ENCODE measurements around the gene IGF2. TPM values are rescaled to one million over a fixed set of nuclear protein-coding genes. Genes with fewer than 3 reads are reported as not detected.
A peak's percentile ranks its signal among the peaks of the same experiment; 100 is the strongest.

IGF2 gene
- total RNA-seq, 1 experiment from 2014 or later, result 1.5 TPM

DNA sequence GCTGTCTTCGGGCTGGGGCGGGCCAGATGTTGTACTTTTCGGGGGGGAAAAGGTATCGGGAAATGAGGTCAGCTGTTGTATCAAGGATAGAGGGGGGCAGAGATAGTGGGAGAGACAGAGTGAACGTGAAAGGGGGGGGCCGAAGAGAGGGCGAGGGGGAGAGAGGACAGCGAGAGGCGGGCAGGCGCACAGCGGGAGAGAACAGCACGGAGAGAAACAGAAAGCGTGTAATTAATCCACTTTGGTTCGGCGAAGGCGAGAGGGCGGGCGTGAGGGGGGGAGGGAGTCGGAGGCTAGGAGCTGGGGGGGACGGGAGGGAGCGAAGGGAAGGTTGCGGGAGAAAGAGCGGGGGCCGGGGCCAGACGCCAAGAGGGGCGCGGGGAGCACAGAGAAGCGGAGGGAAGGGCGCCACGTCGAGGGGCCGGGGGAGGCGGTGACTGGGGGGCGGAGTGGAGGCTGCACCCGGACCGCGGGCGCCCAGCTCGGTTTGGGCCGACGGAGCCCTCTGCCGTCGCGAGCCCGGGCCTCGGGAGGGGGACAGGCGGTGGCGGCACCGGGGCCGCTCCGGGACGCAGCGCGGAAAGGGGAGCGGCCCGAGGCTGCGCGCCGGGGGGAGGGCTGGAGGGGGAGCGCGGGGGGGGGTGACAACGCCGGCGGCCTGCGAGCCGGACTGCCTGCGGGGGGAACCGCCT lies 612 bp downstream of the IGF2 start:
- peaks cover 85% of the 10 kb centered on the region for H3K27me3 Mint-ChIP-seq (ENCODE audit: low read depth)
- no peak overlapping the region for H3K27ac Mint-ChIP-seq
- POLR2A ChIA-PET, result no interaction called here
- DNase-seq (ENCODE audit: low spot score), result peak; percentile 42
- no peak for ATAC-seq
- no peaks in the 10 kb centered on the region for H3K9me3 Mint-ChIP-seq
- peaks cover 5% of the 10 kb centered on the region for H3K36me3 Mint-ChIP-seq
- H3K4me3 Mint-ChIP-seq, result peak overlapping the region; percentile 59
- peaks cover 13% of the 10 kb centered on the region for H3K4me1 Mint-ChIP-seq
- TF ChIP-seq ZNF671 (CRISPR knock-in tag; IDR thresholded peaks at IDR 0.05), result no peak
- CTCF ChIA-PET, result interaction anchor here (0.6 to 9.5 kb wide), 5 partner anchors 13 to 191 kb away, joined by 3 to 101 read pairs (median 4); no protein-coding TSS in a partner anchor

DNA sequence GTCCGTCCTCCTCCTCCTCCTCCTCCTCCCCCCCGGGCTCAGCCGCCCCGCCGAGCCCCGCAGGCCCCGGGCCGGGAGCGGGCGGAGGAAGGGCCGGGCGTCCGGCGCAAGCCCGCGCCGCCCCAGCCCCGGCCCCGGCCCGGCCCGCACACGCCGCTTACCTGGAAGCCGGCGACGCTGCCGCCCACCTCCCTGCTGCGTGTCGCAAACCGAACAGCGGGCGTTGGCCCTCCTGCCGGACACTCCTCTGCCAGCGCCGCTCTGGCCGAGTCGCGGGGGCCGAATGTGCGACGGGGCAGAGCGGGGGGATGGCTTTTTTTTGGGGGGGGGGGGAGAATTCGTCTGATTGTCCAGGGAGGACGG lies 1.1 kb downstream of the IGF2 start:
- Mint-ChIP-seq H3K27me3 (ENCODE audit: low read depth) (peaks cover 85% of the 10 kb centered on the region), H3K4me1 (peaks cover 11% of the 10 kb centered on the region), H3K27ac (no peak overlapping the region), H3K36me3 (peaks cover 5% of the 10 kb centered on the region), H3K9me3 (no peaks in the 10 kb centered on the region), H3K4me3 (peak overlapping the region; percentile 59)
- ChIA-PET POLR2A (no interaction called here), CTCF (interaction anchor here (0.6 to 9.5 kb wide), 6 partner anchors 13 to 262 kb away, joined by 3 to 101 read pairs (median 4); no protein-coding TSS in a partner anchor)
- 0 out of 2 replicates have a peak, but pooled peaks have one; percentile 3 for ATAC-seq
- no peak for TF ChIP-seq FOXK1 (CRISPR knock-in tag; IDR thresholded peaks at IDR 0.05)
- no peak for TF ChIP-seq NR2C2 (CRISPR knock-in tag; IDR thresholded peaks at IDR 0.05)
- no peak for TF ChIP-seq NFATC4 (CRISPR knock-in tag; IDR thresholded peaks at IDR 0.05)
- TF ChIP-seq, protein P1, sequence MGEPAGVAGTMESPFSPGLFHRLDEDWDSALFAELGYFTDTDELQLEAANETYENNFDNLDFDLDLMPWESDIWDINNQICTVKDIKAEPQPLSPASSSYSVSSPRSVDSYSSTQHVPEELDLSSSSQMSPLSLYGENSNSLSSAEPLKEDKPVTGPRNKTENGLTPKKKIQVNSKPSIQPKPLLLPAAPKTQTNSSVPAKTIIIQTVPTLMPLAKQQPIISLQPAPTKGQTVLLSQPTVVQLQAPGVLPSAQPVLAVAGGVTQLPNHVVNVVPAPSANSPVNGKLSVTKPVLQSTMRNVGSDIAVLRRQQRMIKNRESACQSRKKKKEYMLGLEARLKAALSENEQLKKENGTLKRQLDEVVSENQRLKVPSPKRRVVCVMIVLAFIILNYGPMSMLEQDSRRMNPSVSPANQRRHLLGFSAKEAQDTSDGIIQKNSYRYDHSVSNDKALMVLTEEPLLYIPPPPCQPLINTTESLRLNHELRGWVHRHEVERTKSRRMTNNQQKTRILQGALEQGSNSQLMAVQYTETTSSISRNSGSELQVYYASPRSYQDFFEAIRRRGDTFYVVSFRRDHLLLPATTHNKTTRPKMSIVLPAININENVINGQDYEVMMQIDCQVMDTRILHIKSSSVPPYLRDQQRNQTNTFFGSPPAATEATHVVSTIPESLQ (CRISPR knock-in tag; IDR thresholded peaks at IDR 0.05), result no peak
- TF ChIP-seq ETV6 (CRISPR knock-in tag; IDR thresholded peaks at IDR 0.05), result no peak
- TF ChIP-seq, protein P2, sequence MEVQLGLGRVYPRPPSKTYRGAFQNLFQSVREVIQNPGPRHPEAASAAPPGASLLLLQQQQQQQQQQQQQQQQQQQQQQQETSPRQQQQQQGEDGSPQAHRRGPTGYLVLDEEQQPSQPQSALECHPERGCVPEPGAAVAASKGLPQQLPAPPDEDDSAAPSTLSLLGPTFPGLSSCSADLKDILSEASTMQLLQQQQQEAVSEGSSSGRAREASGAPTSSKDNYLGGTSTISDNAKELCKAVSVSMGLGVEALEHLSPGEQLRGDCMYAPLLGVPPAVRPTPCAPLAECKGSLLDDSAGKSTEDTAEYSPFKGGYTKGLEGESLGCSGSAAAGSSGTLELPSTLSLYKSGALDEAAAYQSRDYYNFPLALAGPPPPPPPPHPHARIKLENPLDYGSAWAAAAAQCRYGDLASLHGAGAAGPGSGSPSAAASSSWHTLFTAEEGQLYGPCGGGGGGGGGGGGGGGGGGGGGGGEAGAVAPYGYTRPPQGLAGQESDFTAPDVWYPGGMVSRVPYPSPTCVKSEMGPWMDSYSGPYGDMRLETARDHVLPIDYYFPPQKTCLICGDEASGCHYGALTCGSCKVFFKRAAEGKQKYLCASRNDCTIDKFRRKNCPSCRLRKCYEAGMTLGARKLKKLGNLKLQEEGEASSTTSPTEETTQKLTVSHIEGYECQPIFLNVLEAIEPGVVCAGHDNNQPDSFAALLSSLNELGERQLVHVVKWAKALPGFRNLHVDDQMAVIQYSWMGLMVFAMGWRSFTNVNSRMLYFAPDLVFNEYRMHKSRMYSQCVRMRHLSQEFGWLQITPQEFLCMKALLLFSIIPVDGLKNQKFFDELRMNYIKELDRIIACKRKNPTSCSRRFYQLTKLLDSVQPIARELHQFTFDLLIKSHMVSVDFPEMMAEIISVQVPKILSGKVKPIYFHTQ (CRISPR knock-in tag; IDR thresholded peaks at IDR 0.05), result no peak
- TF ChIP-seq NFE2L1 (CRISPR knock-in tag; IDR thresholded peaks at IDR 0.05), result no peak
- TF ChIP-seq TCF7 (CRISPR knock-in tag; IDR thresholded peaks at IDR 0.05; ENCODE audit: low read depth), result no peak
- peak; percentile 43 for DNase-seq (ENCODE audit: low spot score)

DNA sequence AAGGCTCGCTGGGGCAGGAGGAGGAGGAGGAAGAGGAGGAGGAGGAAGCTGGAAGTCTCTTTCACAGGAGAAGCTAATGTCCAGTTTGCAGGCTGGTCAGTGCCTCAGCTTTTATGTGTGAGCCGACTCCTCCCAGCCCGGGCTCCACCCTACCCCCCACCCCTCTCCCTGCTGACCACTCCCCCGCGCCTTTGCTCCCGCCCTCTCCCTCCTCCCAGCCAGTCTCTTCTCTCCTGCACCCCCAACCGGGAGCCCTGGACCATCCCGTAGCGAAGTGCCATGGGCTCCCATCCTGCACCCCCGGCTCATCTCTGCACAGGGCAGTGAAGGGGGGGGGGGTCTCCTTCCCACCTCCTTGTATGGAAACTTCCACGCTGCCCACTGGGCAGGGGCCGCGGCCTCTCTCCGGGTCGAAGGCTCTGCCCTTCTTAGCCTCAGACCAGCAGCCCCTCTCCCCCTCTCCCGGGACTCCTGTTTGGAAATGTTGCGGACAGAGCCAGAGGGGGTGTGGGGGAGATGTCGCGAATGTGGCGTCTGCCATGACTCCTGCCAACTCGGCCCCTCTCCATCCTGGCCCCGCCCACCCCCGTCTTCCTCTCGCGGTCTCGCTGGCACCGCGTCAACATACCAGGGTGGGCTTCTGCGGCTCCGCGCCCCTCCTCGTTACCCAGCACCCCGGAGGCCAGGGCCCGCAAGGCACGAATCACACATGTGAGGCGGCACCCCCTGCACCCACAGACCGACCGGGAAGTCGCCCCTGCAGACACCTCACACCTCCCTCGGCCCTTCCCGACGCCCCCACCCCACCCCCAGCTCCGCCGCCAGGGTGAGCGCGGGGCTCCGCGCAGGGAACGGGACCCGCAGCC lies 1.8 kb downstream of the IGF2 start:
- H3K4me3 Mint-ChIP-seq, result peak overlapping the region; percentile 61
- peak; percentile 62 for ATAC-seq
- no peaks in the 10 kb centered on the region for H3K9me3 Mint-ChIP-seq
- ChIA-PET POLR2A (interaction anchor here (0.7 to 1.2 kb wide), 2 partner anchors 14 to 99 kb away, joined by 3 read pairs; no protein-coding TSS in a partner anchor), CTCF (interaction anchor here (0.6 to 9.5 kb wide), 18 partner anchors 9 to 485 kb away, joined by 3 to 101 read pairs (median 4); no protein-coding TSS in a partner anchor)
- peaks cover 85% of the 10 kb centered on the region for H3K27me3 Mint-ChIP-seq (ENCODE audit: low read depth)
- TF ChIP-seq, protein P3, sequence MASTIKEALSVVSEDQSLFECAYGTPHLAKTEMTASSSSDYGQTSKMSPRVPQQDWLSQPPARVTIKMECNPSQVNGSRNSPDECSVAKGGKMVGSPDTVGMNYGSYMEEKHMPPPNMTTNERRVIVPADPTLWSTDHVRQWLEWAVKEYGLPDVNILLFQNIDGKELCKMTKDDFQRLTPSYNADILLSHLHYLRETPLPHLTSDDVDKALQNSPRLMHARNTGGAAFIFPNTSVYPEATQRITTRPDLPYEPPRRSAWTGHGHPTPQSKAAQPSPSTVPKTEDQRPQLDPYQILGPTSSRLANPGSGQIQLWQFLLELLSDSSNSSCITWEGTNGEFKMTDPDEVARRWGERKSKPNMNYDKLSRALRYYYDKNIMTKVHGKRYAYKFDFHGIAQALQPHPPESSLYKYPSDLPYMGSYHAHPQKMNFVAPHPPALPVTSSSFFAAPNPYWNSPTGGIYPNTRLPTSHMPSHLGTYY (CRISPR knock-in tag; IDR thresholded peaks at IDR 0.05), result no peak
- 0 out of 2 replicates have a peak, but pooled peaks have one; percentile 4 for TF ChIP-seq GABPB1 (CRISPR knock-in tag; IDR thresholded peaks at IDR 0.05)
- TF ChIP-seq ZNF263 (CRISPR knock-in tag; IDR thresholded peaks at IDR 0.05; ENCODE audit: low read depth), result peak; percentile 58
- TF ChIP-seq ZNF219 (CRISPR knock-in tag; IDR thresholded peaks at IDR 0.05; ENCODE audit: borderline replicate concordance), result 0 out of 2 replicates have a peak, but pooled peaks have one; percentile 18
- H3K27ac Mint-ChIP-seq, result no peak overlapping the region
- peak; percentile 77 for DNase-seq (ENCODE audit: low spot score)
- peaks cover 5% of the 10 kb centered on the region for H3K36me3 Mint-ChIP-seq
- H3K4me1 Mint-ChIP-seq, result peaks cover 11% of the 10 kb centered on the region
